Astrocyte (in vitro differentiated cells and primary cell): ENCODE data around the gene MYL9.

Source experiments
- EZH2 ChIP-seq: IDR thresholded peaks from 2 replicates; pipeline ENCODE4 v1.6.1; 2012; ENCODE audit warnings: mild to moderate bottlenecking, low read length, inconsistent platforms; ENCODE audit not compliant: insufficient read depth
- TF ChIP-seq, protein P1 (sequence below): IDR thresholded peaks from 2 replicates; pipeline ENCODE4 v1.5.1; 2011; ENCODE audit warnings: low read depth, mild to moderate bottlenecking, inconsistent platforms, low read length, moderate library complexity; ENCODE audit not compliant: insufficient read depth

DNA sequence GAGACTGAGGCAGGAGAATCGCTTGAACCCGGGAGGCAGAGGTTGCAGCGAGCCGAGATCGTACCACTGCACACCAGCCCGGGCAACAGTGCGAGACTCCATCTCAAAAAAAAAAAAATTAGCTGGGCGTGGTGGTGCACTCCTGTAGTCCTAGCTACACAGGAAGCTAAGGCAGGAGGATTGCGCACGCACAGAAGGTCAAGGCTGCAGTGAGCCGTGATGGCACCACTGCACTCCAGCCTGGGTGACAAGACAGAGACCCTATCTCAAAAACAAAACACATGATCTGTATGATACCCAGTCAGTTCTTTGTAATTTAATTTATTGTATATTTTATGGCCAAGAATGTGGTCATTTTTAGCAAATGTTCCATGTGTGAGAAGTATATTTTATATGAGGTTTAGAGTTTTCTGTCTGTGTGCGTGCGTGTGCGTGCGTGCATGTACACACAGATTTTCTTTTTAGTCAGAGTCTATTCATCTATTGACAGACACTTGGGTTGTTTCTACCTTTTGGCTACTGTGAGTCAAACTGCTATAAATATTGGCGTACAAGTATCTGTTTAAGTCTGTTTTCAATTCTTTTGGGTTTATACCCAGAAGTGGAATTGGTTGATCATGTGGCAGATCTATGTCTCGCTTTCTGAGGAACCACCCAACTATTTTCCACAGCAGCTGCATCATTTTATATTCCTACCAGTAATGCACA lies 22.2 kb upstream of the MYL9 start:
- TF ChIP-seq, protein P1, sequence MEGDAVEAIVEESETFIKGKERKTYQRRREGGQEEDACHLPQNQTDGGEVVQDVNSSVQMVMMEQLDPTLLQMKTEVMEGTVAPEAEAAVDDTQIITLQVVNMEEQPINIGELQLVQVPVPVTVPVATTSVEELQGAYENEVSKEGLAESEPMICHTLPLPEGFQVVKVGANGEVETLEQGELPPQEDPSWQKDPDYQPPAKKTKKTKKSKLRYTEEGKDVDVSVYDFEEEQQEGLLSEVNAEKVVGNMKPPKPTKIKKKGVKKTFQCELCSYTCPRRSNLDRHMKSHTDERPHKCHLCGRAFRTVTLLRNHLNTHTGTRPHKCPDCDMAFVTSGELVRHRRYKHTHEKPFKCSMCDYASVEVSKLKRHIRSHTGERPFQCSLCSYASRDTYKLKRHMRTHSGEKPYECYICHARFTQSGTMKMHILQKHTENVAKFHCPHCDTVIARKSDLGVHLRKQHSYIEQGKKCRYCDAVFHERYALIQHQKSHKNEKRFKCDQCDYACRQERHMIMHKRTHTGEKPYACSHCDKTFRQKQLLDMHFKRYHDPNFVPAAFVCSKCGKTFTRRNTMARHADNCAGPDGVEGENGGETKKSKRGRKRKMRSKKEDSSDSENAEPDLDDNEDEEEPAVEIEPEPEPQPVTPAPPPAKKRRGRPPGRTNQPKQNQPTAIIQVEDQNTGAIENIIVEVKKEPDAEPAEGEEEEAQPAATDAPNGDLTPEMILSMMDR = no peak
- no peak for TF ChIP-seq EZH2
